HG03175 (cell line): Measurements from ENCODE around the gene VPS54.

Experiments used
- ATAC-seq: cut with Tn5 transposase; IDR thresholded peaks from one replicate; pipeline ENCODE4 v1.9.1; 2021; ENCODE audit warnings: mild to moderate bottlenecking, moderate library complexity; ENCODE audit not compliant: unreplicated experiment

VPS54 gene

GRCh38 chr2:63926815-63927214, 92.4 kb downstream of the VPS54 start:
- ATAC-seq, result no peak

DNA sequence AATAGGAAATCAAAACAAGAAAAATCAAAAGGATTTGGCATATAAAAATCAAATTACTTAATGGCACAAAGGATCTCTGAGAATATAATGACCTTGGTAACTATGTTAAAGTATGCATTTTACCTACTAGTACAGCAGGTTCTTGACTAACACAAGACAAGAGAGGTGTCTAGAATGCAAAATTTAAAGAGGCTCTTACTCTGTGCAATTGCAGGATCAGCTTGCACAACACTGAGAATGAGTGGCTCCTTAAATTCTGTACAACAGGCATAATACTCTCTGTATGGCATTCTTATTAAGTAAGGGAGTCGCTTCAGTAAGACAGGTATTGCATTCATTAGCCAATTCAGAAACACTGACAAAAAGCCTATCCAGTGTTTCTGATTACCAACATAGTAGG, 104.9 kb downstream of the VPS54 start:
- ATAC-seq, result no peak

- peak; percentile 74 for ATAC-seq
Measured at GRCh38 chr2:63903003-63903402, 116.2 kb downstream of the VPS54 start.

- ATAC-seq, result no peak
Measured at GRCh38 chr2:63902149-63902548, 117.1 kb downstream of the VPS54 start.

- ATAC-seq, result no peak
Measured at GRCh38 chr2:63899639-63900038, 119.6 kb downstream of the VPS54 start.

- ATAC-seq, result no peak
Measured at GRCh38 chr2:63898839-63899238, 120.4 kb downstream of the VPS54 start.

DNA sequence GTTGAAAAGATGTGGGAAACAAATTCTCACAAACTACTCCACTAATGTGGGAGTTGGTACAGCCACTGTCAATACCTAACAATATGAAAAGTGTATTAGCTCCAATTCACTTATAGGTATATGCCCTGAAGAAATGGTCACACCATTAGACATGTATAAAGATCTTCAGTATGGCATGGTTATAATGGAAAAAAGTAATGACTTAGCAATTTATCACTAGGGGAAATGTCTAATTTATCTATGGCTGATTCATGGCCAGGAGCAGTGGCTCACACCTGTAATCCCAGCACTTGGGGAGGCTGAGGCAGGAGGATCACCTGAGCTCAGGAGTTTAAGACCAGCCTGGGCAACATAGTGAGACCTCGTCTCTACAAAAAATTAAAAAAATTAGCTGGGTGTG, 125.1 kb downstream of the VPS54 start:
- ATAC-seq, result no peak

- no peak for ATAC-seq
Measured at GRCh38 chr2:63893163-63893562, 126.1 kb downstream of the VPS54 start.

DNA sequence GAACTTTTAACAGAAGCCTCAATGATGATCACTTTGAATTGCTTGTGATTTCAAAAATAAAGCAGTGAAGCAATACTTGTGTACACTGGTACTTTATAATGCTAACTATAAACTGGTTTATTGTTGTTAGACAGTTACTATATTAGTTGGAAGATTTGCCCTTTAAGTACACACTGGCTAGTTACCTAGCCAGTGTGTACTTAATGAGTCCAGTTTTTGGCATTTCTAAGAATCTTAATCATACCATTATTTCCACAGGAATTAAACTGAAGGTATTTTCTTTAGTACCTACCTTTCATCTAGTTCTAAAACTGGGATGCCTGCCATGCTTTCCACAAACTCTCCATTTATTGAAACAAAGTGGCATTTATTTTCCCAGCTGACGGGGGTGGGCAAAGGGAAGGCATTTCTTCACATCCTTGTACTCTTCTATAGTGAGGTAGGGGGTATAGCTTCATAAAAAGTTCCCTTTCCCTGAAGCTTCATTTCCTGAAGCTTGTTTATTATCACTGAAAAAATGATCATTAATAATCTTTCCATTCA, 127.7 kb downstream of the VPS54 start:
- ATAC-seq, result no peak

GRCh38 chr2:63890678-63891077, 128.6 kb downstream of the VPS54 start:
- ATAC-seq, result no peak

- ATAC-seq, result peak; percentile 88
Measured at GRCh38 chr2:63888490-63889402, 130.5 kb downstream of the VPS54 start.

DNA sequence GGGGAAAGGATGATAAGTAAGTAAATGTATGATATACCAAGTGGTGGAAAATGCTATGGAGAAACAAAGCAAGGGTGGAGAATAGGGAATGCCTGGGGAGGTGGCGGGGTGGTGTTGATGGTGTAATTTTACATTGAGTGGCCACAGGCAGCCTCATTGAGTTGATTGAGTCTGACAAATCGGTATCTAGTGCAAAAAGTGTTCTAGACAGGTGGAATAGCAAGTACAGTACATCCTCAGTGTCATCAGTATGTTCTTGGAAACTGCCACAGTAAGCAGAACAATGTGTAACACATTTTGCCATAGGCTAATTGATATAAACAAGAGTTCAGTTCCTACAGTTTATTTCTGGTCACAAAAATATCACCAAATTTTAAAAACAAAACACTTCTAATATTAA, 131.2 kb downstream of the VPS54 start:
- no peak for ATAC-seq

GRCh38 chr2:63886445-63886844, 132.8 kb downstream of the VPS54 start:
- ATAC-seq, result no peak

DNA sequence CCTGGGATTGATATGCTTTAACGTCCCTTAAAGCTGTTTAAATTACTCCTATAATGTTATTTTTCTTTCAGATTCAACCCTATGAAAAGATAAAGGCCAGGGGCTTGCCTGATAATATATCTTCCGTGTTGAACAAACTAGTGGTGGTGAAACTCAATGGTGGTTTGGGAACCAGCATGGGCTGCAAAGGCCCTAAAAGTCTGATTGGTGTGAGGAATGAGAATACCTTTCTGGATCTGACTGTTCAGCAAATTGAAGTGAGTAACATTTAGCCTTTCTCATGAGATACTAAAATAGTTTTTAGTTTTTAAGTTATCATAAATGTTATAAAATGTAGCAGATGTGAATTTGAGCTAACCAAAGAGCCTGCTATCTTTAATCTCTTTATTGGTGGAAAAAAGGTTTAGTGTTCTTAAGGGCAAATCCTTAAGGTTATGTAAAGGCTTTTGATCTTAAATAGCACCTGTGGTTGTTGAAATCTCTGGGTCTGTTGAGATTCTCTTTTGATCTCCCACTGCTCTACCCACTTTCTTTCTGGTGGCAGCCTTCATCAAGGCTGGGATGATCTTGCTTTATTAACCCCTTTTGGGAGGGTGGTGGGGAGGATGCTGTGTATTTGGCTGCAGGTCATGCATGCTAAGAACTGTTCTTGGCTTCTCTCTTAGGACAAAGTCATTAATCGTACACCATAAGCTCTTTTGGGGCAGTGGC, 136.7 kb downstream of the VPS54 start:
- ATAC-seq, result no peak

DNA sequence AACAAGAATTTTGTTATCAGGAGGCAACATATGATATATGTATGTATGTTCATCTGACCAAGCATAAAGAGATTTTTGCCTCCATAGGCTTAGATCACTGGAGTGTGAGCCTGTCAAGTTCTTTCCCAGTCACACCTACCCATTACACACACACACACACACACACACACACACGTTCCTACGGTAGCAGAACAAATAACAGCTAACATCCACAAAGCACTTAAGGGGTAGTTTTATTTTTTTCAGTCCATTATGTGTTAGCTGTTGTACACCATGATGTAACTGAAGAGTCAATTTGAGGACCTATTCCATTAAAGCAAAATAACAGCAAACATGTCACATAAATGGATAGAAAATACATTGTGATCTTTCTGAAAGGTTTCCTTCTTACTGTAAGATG, 138.0 kb downstream of the VPS54 start:
- ATAC-seq, result no peak

DNA sequence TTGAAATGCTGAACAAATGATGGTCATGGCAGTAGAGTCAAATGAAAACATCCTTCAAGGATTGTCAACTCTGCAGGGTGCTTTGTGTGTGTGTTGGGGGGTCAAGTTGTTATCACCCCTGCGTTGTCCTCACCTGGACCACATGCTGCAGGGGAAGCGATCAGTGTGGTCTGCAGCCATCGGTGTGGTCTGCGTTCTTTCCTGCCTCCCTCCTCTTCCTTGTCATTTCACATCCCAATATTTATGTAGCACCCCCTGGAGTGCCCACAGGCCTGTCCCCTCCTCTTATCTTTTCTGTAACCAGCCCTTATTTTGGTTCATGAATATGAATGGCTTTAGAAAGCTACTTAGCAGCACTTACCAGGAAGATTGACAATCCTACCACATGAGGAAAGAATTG, 138.6 kb downstream of the VPS54 start:
- ATAC-seq, result no peak

GRCh38 chr2:63879876-63880433, 139.3 kb downstream of the VPS54 start:
- no peak for ATAC-seq

DNA sequence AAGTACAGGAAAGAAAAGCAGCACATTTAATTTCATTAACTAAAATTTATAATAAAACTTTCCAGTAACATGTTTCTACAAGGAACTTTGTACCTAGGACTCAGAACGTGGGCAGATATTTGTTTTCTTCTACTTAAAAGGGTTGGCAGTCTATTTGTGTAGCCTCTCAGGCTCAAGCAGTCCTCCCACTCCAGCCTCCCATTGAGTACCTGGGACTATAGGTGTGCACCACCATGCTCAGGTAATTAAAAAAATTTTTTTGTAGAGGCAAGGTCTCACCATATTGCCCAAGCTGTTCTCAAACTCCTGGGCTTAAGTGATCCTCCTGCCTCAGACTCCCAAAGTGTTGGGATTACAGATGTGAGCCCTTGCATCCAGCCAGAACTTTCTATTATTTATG, 140.7 kb downstream of the VPS54 start:
- ATAC-seq, result no peak

GRCh38 chr2:63876311-63876710, 142.9 kb downstream of the VPS54 start:
- ATAC-seq, result no peak

- no peak for ATAC-seq
Measured at GRCh38 chr2:63875559-63876245, 143.5 kb downstream of the VPS54 start.

GRCh38 chr2:63875131-63875527, 144.1 kb downstream of the VPS54 start:
- no peak for ATAC-seq
